Measurements from ENCODE around the gene FKBP5.

GRCh38 chr6:35582315-35582714, 106.4 kb downstream of the FKBP5 start:
- TF ChIP-seq CTCF (IDR thresholded peaks at IDR 0.05) (no peak), POLR2A (IDR thresholded peaks at IDR 0.05) (no peak)

Measured in esophagus squamous epithelium (tissue), 4 donors.